Panc1 (cell line): ENCODE data around the gene CFAP45. TPM values are rescaled to one million over a fixed set of nuclear protein-coding genes. Genes with fewer than 3 reads are reported as not detected.

Experiments
- ATAC-seq: fragments of 200-7000 bp; cut with Tn5 transposase; 2 replicates; pipeline ENCODE4 v1.9.1; 2020; ENCODE audit warnings: mild to moderate bottlenecking, moderate library complexity
- BruUV-seq: library from RNA; stranded (reverse); fragments of 400-500 nt; replicated peaks from 2 replicates; lab custom pipeline; 2021; lab: Mats Ljungman, UMichigan
- CTCF ChIA-PET: fragments of 300-600 bp; sonication (Branson Sonifier 250); formaldehyde crosslinking; loops from one replicate; lab custom pipeline; 2022; ENCODE audit warnings: antibody characterized with exemption; lab: Charles Lee
- POLR2A ChIA-PET: fragments of 300-600 bp; sonication (Branson Sonifier 250); formaldehyde crosslinking; loops from one replicate; lab custom pipeline; 2022; ENCODE audit warnings: antibody characterized with exemption; lab: Charles Lee
- DNase-seq: peaks from one replicate; pipeline ENCODE4 v3.0.0-alpha.2; 2010; ENCODE audit warnings: low read depth, low spot score
- H3K27ac ChIP-seq: 2 replicates; pipeline ENCODE4 v1.5.1; 2011; ENCODE audit warnings: mild to moderate bottlenecking, low read length, inconsistent platforms
- H3K27me3 ChIP-seq: fragments of 200-500 bp; sonication (Bioruptor generic); 2 replicates; pipeline ENCODE4 v1.6.0; 2014; ENCODE audit warnings: low read length, inconsistent platforms; ENCODE audit not compliant: control insufficient read depth, insufficient read depth
- H3K36me3 ChIP-seq: fragments of 200-500 bp; sonication (Bioruptor generic); 2 replicates; pipeline ENCODE4 v1.5.1; 2014; ENCODE audit warnings: inconsistent platforms, mild to moderate bottlenecking, low read length, moderate library complexity; ENCODE audit not compliant: control insufficient read depth, insufficient read depth
- H3K4me1 ChIP-seq: 2 replicates; pipeline ENCODE4 v1.5.1; 2011; ENCODE audit warnings: inconsistent platforms, mild to moderate bottlenecking, low read length, moderate library complexity; ENCODE audit not compliant: control insufficient read depth, insufficient read depth
- H3K4me3 ChIP-seq, 2 experiments: 2 replicates each; pipeline ENCODE4 v1.5.1; 2011 to 2012; ENCODE audit warnings: low read depth in 2 of 2, low read length in 2 of 2, mild to moderate bottlenecking in 2 of 2, inconsistent platforms in 1 of 2, moderate library complexity in 1 of 2
- H3K9me3 ChIP-seq: fragments of 200-500 bp; sonication (Bioruptor generic); 2 replicates; pipeline ENCODE4 v1.5.1; 2014; ENCODE audit warnings: low read depth, mild to moderate bottlenecking, inconsistent platforms, low read length, moderate library complexity; ENCODE audit not compliant: control insufficient read depth, insufficient read depth
- CTCF ChIP-seq: fragments of 450-650 bp; IDR thresholded peaks from 2 replicates; pipeline ENCODE4 v1.5.1; 2017; ENCODE audit warnings: mild to moderate bottlenecking
- POLR2AphosphoS5 ChIP-seq: IDR thresholded peaks from 2 replicates; pipeline ENCODE4 v1.6.1; 2012; ENCODE audit warnings: mild to moderate bottlenecking, low read depth, low read length, moderate library complexity
- REST ChIP-seq, 2 experiments: IDR thresholded peaks; 2 replicates each; pipeline ENCODE4 v1.6.1; 2011 to 2012; ENCODE audit warnings: low read depth in 2 of 2, control low read depth in 1 of 2, low read length in 1 of 2, mild to moderate bottlenecking in 1 of 2, moderate library complexity in 1 of 2; ENCODE audit not compliant: insufficient read depth in 1 of 2
- SIN3A ChIP-seq: IDR thresholded peaks from 2 replicates; pipeline ENCODE4 v1.6.1; 2012; ENCODE audit warnings: low read depth, mild to moderate bottlenecking, low read length, moderate library complexity, borderline replicate concordance; ENCODE audit not compliant: insufficient read depth
- TCF7L2 ChIP-seq: IDR thresholded peaks from 2 replicates; pipeline ENCODE4 v1.6.1; 2011; ENCODE audit warnings: mild to moderate bottlenecking, low read depth, low read length, inconsistent platforms
- in situ Hi-C: cut with HindIII; loops from 2 replicates; pipeline ENCODE4 v1.10.0; 2016; ENCODE audit warnings: low sequenced_read_pairs, low pct_unique_long_range_greater_than_20kb
- intact Hi-C: fragments of 100-400 bp; cut with micrococcal nuclease; formaldehyde crosslinking; loops from one replicate; pipeline ENCODE4 v1.10.0; 2022; ENCODE audit not compliant: unreplicated experiment
- total RNA-seq: library from RNA; stranded (reverse); gene quantifications from one replicate; pipeline ENCODE4 v1.2.1, GENCODE V29; 2021; ENCODE audit not compliant: unreplicated experiment

The CFAP45 gene
- total RNA-seq, 1 experiment from 2014 or later: 1.6 TPM

GRCh38 chr1:159856576-159856975, 43.4 kb downstream of the CFAP45 start:
- no TSS peak for BruUV-seq
- no peak overlapping the region for H3K27ac ChIP-seq
- ChIA-PET POLR2A (interaction anchor here (0.6 kb wide), 1 partner anchor 12 kb away, joined by 3 read pairs; no protein-coding TSS in a partner anchor), CTCF (no interaction called here)
- H3K9me3 ChIP-seq: no peaks in the 10 kb centered on the region
- intact Hi-C loops (no loop called here), in situ Hi-C loops (no loop called here)
- H3K27me3 ChIP-seq: no peaks in the 10 kb centered on the region
- H3K4me1 ChIP-seq: peaks cover 9% of the 10 kb centered on the region; the same call in 1 of the 2 replicates
- no peak for ATAC-seq
- no peaks in the 10 kb centered on the region for H3K36me3 ChIP-seq
- no peak for DNase-seq
- no peak for TF ChIP-seq SIN3A
- TF ChIP-seq POLR2AphosphoS5: no peak
- TF ChIP-seq REST (IDR thresholded peaks at IDR 0.05; ENCODE audit: insufficient read depth in 1 of 2, low read depth in 2 of 2, low read length in 1 of 2): no peak
- TF ChIP-seq TCF7L2: no peak
- TF ChIP-seq CTCF: no peak
- H3K4me3 ChIP-seq: no peak overlapping the region

GRCh38 chr1:159855709-159856108, 44.3 kb downstream of the CFAP45 start:
- Histone ChIP-seq H3K27me3 (no peaks in the 10 kb centered on the region), H3K36me3 (no peaks in the 10 kb centered on the region), H3K9me3 (no peaks in the 10 kb centered on the region), H3K27ac (no peak overlapping the region), H3K4me1 (peaks cover 9% of the 10 kb centered on the region; the same call in 1 of the 2 replicates), H3K4me3 (no peak overlapping the region)
- ChIA-PET CTCF (no interaction called here), POLR2A (no interaction called here)
- ATAC-seq (no peak), DNase-seq (no peak)
- no TSS peak for BruUV-seq
- intact Hi-C loops: loop anchor here (2.0 kb wide), 1 partner anchor 75 kb away; the partner anchor contains the start of gene DUSP23
- TF ChIP-seq TCF7L2 (no peak), SIN3A (no peak), REST (IDR thresholded peaks at IDR 0.05; ENCODE audit: insufficient read depth in 1 of 2, low read depth in 2 of 2, low read length in 1 of 2) (no peak), CTCF (no peak), POLR2AphosphoS5 (no peak)
- in situ Hi-C loops: no loop called here
